ENCODE results near the gene NAV1.

The NAV1 gene

GRCh38 chr1:201527879-201528278 is 11.0 kb upstream of the NAV1 start:
- H3K4me3 ChIP-seq (ENCODE audit: control insufficient read depth, low read depth, low read length), result no peak overlapping the region
- no peak for DNase-seq (ENCODE audit: low read depth)
- no peak for TF ChIP-seq CTCF (IDR thresholded peaks at IDR 0.05; ENCODE audit: control insufficient read depth, insufficient read depth, low read depth, low read length, missing control alignments)

- TF ChIP-seq CTCF (IDR thresholded peaks at IDR 0.05; ENCODE audit: control insufficient read depth, insufficient read depth, low read depth, low read length, missing control alignments), result no peak
- DNase-seq (ENCODE audit: low read depth), result no peak
- no peak overlapping the region for H3K4me3 ChIP-seq (ENCODE audit: control insufficient read depth, low read depth, low read length)
Measured at GRCh38 chr1:201528631-201529252, 10.2 kb upstream of the NAV1 start.

- TF ChIP-seq CTCF (IDR thresholded peaks at IDR 0.05; ENCODE audit: control insufficient read depth, insufficient read depth, low read depth, low read length, missing control alignments), result peak; percentile 94
- no peak overlapping the region for H3K4me3 ChIP-seq (ENCODE audit: control insufficient read depth, low read depth, low read length)
- DNase-seq (ENCODE audit: low read depth), result peak; percentile 84
Measured at GRCh38 chr1:201530741-201531531, 8.0 kb upstream of the NAV1 start.

- no peak for DNase-seq (ENCODE audit: low read depth)
- H3K4me3 ChIP-seq (ENCODE audit: control insufficient read depth, low read depth, low read length), result no peak overlapping the region
- TF ChIP-seq CTCF (IDR thresholded peaks at IDR 0.05; ENCODE audit: control insufficient read depth, insufficient read depth, low read depth, low read length, missing control alignments), result no peak
Measured at GRCh38 chr1:201531551-201532425, 7.1 kb upstream of the NAV1 start.

- H3K4me3 ChIP-seq (ENCODE audit: control insufficient read depth, low read depth, low read length), result no peak overlapping the region
- no peak for DNase-seq (ENCODE audit: low read depth)
- no peak for TF ChIP-seq CTCF (IDR thresholded peaks at IDR 0.05; ENCODE audit: control insufficient read depth, insufficient read depth, low read depth, low read length, missing control alignments)
Measured at GRCh38 chr1:201533836-201534235, 5.1 kb upstream of the NAV1 start.

- TF ChIP-seq CTCF (IDR thresholded peaks at IDR 0.05; ENCODE audit: control insufficient read depth, insufficient read depth, low read depth, low read length, missing control alignments), result no peak
- no peak overlapping the region for H3K4me3 ChIP-seq (ENCODE audit: control insufficient read depth, low read depth, low read length)
- no peak for DNase-seq (ENCODE audit: low read depth)
Measured at GRCh38 chr1:201535046-201535918, 3.6 kb upstream of the NAV1 start.

Data from AG09309 (cell line).